SH-SY5Y (cell line): Measurements from ENCODE around the gene RPS19BP1.

ENCODE experiments used
- GATA2 ChIP-seq: IDR thresholded peaks from 2 replicates; pipeline ENCODE4 v1.6.1; 2011; ENCODE audit warnings: mild to moderate bottlenecking, low read depth, low read length
- GATA3 ChIP-seq: IDR thresholded peaks from 2 replicates; pipeline ENCODE4 v1.6.1; 2011; ENCODE audit warnings: low read depth, mild to moderate bottlenecking, low read length, moderate library complexity

- TF ChIP-seq GATA2: no peak
- no peak for TF ChIP-seq GATA3
Observed at GRCh38 chr22:39571538-39571937, 39.0 kb upstream of the RPS19BP1 start.
